GM21619 (cell line): ENCODE results near the gene RAB10.
A peak's percentile ranks its signal among the peaks of the same experiment; 100 is the strongest.
"Not testable (repeated sequence)": the region's sequence is repeated elsewhere in the genome, so short reads cannot be mapped to it uniquely, and the experiment has no call there.

Source experiments
- ATAC-seq: cut with Tn5 transposase; IDR thresholded peaks from one replicate; pipeline ENCODE4 v1.9.1; 2021; ENCODE audit not compliant: unreplicated experiment

RAB10 gene

DNA sequence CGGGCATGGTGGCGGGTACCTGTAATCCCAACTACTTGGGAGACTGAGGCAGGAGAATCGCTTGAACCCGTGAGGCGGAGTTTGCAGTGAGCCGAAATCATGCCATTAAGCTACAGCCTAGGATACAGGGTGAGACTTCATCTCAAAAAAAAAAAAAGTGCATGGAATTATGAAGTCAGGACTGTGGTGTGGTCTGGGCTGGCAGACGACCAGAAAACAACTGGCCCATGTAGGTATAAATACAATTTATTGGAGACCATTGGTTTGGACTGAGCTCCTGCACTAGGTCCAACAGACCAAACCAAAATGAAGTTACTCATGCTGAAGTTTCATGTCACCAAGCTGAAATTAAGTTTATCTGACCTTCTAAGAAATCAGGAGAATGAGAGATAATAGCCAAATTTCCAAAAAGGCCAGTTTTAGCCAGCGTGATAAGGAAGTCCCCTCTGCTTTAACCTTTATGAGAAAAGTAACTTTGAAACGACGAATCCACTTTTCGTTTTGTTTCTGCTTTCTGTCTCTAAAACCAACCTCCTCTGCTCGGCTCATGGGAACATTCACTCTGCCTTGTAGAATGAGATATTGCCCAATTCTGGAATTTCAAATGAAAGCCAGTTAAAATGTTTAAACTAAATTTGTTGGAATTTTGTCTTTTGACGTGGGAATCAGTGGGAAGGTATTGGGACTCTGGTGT lies 17.7 kb upstream of the RAB10 start:
- ATAC-seq = no peak

DNA sequence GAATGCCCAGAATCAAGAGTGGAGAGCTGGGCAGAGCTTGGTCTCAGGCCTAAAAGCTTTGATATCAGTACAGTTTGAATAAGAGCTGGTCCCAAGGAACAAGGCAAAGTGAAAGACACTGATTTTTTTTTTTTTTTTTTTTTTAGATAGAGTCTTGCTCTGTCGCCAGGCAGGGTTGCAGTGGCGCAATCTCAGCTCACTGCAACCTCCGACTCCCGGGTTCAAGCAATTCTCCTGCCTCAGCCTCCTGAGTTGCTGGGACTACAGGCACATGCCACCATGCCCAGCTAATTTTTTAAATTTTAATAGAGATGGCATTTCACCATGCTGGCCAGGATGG lies 17.2 kb upstream of the RAB10 start:
- ATAC-seq = not testable (repeated sequence)

DNA sequence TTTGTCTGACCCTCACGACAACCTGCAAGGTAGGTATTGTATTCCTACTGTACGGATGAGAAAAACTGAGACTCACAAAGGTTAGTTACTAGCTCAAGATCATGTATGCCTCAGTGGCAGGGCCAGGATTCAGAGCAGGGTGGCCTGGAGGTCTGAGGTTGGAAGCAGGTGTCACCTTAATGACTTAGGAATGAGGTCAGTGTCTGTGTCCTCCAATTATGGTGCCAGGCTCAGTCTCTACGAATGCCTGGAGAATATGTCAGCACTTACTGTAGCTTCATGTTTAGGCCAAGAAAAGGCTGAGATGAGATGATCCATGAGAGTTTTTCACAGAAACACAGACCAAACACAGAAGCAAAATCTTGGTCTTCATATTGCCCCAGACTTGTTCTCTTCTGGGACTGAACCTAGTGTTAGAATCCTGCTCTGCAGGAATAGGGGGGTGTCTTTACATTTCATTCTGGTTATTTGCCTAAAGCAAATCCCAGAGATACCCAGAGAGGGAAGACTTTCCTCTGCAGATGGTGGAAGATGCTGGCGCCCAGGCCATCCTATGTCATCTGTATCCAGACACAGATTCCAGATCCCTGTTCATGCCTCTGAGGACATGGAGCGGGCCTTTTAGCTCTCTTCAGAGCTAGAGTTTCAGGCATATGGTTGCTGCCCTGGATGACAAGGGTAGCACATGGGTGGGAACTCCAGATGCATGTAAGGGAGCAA lies 16.3 kb upstream of the RAB10 start:
- no peak for ATAC-seq

DNA sequence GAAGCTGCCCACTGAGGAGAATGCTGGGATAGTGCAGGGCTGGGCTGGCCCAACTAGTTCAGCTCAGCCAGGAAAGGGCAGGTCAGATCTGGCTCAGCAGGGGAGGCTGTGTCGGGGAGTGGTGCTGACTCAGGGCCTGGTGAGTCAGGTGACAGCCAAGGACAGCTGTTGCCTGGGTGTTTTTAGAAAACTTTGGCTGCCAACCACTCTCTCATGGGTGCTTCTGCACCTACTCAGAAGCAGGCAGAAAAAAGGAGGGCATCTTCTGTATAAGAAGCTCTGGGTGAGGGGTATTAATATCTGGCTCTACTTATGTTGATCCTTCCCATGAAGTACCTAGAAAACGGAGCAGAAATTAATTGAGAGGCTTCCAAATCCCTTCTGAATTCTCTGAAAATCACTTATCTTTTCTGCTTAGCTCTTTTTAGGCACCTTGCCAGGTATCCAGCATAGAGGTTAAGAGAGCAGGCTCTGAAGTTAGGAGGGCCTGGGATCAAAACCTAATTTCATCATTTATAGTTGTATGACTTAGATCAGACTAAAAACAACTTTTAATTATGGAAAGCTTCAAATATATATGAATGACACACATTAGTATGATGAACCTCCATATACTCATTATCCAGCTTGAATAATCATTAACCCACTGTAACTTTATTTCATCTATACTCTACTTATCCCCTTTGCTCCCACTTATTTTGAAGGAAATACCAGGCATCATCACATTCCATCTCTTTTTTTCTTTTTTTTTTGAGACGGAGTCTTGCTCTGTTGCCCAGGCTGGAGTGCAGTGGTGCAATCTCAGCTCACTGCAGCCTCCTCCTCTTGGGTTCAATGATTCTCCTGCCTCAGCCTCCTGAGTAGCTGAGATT lies 15.5 kb upstream of the RAB10 start:
- peak; percentile 61 for ATAC-seq

DNA sequence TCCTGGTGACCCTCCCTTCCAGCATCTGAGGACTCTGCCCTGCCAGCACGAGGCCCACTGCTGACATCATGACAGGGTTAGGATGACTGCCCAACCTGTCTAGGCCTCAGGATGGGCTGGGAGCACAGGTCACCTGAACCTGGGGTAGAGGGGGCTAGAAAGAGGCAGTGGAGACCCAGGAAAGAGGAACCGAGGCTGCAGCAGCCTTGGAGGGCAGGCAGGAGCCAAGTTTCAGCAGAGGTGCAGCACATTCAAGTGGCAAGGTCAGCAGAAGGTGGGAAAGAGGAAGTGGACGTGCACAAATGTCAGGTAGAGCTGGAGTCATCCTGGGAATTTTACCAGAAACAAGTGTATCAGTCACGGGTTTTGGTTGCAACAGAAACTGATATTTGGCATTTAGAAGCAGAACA lies 13.6 kb upstream of the RAB10 start:
- no peak for ATAC-seq

DNA sequence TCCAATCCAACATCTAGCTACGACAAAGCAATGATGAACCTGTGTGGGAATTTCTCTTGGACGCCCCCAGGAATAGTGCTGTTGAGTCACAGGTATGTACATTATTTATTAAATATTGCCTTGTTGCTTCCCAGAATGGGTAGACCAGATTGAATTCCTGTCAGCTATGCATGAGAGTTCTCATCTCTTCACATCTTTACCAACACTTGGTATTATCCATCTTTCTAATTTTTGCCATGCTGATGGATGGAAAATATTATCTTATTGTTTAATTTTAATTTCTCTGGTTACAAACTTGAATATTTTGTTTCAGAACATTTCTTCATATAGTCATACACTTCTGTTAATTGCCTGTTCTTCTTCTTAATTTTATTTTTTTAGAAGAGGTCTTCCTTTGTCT lies 9.6 kb upstream of the RAB10 start:
- no peak for ATAC-seq

DNA sequence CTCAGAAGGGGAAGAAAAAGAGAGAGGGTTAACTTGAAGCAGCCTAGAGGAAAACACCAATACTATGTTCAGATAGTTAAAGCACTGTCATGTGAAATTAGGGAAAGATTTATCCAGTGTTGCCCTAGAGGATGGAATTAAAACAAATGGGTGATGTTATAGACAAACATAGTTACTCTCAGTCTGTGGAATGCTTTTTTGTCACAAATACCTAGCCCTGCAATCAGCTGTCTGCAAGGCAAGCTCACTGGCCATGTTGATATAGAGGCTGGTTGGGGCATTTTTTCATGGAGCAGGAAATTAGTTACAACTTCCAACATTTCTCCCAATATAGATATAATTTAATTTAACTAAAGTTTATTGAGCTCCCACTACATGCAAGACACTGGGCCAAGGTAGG lies 8.4 kb upstream of the RAB10 start:
- no peak for ATAC-seq

DNA sequence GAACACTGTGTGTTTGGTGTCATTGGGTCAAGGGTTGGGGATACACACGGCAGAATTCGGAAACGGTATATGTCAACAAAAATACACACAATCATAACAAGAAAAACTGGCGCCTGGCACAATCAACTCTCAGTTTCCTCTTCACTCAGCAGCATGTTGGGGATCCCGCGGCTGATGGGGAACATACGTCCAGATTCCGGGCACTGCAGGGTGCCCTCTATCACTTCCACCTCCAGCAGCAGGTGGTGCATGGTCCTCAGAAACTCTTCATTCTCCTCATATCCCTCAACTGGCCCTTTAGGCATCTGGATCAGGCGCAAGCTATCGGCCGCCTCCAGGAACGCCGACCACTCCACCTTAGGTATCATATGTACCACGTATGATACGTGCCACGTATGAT lies 5.8 kb upstream of the RAB10 start:
- ATAC-seq = not testable (repeated sequence)

DNA sequence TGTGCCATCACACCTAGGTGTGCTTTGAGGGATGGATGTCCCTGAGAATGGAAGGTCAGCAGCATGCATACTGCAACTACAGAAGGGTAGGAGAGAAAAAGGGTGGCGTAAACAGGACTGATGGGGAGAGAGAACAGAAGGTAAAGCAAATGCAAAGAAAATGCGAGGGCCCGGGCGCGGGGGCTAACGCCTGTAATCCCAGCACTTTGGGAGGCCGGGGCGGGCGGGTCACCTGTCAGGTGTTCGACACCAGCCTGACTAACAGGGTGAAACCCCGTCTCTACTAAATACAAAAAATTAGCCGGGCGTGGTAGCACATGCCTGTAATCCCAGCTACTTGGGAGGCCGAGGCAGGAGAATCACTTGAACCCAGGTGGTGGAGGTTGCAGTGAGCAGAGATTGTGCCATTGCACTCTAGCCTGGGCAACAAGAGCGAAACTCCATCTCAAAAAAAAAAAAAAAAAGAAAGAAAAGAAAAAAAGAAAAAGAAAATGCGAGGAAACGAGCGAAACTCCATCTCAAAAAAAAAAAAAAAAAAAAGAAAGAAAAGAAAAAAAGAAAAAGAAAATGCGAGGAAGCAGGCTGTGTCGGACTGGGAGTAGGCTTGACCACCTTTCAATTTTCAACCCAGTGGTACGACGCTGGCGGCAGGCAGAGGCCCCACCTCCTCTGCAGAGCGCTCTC lies 1.2 kb upstream of the RAB10 start:
- ATAC-seq = peak; percentile 7

DNA sequence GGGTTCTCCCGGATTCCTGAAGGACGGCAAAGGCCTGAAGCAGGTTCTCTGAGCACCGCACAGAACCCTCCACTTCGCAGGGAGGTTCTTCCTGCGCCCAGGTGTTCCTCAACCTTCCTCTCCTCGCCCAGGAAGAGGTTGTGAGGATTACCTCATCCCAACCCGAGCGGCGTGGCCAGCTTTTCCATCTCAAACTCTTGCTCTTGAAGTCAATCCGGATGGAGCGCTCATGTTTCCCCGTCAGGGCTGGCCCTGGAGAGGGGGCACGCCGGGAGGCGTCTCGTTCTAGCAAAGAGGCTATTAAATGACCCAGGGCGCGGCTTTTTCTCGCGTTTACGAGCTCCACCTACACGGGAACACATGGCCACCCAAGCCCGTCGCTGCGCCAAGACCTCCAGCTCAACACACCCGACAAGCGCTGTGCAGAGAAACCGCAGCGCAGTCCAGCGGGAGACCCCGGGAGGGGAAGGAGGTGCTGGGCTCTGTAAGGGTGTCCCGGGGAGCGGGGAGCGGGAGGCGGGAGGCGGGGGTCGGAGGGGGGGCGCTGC lies 540 bp upstream of the RAB10 start:
- ATAC-seq = no peak

DNA sequence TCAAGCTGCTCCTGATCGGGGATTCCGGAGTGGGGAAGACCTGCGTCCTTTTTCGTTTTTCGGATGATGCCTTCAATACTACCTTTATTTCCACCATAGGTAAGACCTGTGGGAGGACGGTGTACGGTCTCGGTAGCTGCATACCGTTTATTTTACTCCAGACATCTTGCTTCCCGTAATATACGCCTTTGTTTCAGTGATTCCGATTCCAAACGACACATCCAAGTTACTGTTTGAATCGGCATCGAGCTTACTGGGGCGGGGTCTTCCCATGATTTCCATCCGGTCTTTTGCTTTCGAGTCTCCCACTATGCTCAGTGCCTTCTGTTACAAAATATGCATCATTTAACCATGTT lies 731 bp downstream of the RAB10 start:
- ATAC-seq = no peak

DNA sequence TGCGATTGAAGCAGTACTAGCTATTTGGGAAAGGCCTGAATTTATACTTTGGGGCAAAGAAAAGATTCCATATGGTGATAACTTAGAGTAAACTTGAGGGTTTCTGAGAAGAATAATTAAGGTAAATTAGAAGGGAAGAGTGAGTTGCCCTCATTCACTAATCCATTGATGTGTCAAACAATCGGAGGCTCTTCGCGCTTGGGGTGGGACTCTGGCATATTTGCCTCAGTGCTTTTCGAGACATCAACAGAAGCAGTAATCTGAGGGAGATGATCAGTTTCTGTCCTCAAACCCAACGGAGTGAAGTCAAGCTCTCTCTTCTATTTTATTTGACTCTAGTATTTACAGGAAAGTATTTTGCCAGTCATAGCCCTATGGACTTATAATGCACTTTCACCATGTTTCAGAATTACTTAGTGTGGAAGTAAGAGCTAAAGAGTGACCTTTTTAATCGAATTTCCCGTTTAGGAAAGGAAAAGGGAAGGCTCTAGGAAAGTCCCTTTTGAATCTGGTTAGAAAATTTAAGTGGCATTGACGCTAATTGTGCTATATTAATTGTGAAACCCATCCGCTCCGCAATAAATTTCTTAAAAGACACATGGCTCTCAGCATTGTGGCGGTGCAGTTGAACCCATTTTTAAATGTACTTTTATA lies 1.3 kb downstream of the RAB10 start:
- no peak for ATAC-seq

DNA sequence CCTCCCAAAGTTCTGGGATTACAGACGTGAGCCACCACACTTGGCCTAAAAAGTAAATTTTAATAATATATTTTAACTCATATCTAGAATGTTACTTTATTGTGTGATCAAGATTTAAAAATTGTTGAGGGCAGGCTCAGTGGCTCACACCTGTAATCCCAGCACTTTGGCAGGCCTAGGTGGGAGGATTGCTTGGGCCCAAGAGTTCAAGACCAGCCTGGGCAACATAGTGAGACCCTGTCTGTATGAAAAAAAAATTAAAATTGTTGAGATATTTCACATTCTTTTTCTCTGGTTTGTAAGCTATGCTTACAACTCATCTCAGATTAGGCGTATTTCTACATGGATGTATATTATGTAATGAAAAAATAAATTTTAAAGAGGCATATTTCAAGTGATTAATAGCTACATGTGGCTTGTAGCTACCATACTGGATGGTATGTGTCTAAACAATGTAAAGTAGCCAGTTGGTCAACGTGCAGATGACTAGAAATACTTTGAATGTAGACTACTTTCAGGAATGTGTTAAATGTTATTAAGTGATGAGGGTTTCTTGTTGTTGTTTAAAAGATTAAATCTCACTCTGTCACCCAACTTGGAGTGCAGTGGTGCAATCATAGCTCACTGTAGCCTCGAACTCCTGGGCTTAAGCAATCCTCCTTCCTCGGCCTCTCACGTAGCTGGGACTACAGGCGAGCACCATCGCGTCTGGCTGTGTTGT lies 5.9 kb downstream of the RAB10 start:
- no peak for ATAC-seq

DNA sequence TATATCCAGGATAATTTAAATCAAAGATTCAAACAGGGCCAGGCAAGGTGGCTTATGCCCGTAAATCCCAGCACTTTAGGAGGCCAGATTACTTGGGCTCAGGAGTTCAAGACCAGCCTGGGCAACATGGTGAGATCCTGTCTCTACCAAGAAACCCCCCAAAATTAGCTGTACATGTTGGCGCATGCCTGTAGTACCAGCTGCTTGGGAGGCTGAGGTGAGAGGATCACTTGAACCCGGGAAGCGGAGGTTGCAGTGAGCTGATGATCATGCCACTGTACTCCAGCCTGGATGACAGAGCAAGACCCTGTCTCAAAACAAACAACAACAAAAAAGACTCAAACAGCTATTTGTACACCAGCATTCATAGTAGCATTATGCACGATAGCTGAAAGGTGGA lies 9.2 kb downstream of the RAB10 start:
- no peak for ATAC-seq

DNA sequence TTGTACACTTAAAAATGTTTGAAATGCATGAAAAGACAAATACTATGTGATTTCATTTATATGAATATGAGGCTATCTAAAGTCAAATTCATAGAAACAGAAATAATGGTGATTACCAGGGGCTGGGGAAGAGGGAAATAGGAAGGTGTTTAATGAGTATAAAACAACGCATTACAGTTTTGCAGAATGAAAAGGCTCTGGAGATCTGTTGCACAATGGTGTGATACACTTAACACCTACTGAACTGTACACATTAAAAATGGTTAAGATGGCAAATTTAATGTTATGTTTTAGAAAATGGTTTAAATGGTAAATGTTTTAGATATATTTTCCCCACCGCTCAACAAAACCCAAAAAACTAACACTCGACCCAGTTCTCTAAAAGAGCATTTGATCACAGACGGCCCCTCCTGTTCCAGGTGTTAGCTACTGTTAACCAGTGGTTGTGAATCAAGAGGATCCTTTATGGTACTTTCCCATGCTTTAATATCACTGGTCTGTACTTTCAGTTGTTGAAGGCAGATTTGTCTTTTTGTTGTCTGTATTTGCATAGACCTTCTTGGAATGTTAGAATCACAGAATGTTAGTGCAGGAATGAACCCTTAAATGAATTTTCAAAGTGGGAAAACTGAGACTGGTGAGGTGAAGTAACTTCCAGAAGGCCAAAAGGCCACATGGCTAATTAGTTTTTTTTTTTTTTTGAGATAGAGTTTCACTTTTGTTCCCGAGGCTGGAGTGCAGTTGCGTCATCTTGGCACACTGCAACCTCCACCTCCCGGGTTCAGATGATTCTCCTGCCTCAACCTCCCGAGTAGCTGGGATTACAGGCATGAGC lies 10.2 kb downstream of the RAB10 start:
- ATAC-seq = peak; percentile 42

DNA sequence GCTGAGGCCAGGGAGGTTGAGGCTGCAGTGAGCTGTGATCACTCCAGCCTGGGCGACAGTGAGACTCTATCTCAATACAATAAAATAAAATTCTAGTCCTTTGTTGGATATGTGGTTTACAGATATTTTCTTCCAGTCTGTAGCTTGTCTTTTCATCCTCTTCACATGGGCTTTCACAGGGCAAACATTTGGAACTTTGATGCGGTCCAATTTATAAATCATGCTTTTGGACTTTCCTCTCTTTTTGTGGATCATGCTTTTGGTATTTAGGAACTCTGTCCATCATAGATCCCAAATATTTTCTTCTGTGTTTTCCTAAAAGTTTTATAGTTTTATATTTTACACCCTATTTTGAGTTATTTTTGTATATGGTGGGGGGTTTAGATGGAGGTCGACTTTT lies 14.9 kb downstream of the RAB10 start:
- ATAC-seq = no peak

DNA sequence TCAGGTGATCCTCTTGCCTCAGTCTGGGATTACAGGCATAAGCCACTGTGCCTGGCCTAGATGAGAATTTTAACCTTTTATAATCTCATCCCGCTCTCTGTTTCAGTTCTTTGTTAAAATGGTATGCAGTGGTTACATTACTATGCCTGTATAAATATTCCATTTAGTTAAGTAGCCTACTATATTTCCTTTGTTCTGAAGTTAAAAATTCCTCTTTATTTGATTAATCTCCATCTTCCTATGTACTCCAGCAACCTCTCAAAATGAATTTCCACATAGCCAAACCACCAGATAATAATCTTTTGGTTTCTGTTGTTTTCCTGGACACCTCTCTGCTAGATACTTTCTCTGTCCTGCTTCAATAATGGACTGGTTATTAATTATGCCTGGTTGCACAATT lies 15.8 kb downstream of the RAB10 start:
- no peak for ATAC-seq

DNA sequence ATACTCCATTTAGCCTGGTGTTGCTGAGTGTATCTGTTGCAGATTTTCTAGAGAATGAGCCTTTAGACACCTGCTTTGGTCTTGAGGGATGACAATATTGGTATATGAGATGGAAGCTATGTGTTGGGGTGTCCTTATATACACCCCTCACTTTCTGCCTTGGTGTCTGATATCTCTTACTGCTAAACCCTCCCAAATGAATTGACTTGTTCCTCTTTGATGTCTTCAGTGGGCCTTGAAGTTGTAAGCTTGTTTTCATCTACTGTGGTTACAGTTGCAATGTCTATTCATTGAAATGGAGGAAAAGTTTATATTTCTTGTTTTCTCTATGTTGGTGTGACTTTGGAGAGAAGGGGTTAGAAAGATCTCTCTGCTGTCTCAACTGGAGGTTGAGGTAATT lies 18.9 kb downstream of the RAB10 start:
- ATAC-seq = no peak
